ENCODE measurements around the gene DOK7.

Gene DOK7

GRCh38 chr4:3417448-3417847 lies 45.7 kb upstream of the DOK7 start:
- TF ChIP-seq CTCF (conservative IDR thresholded peaks at IDR 0.05) = no peak
- no peak for TF ChIP-seq ZFX (IDR thresholded peaks at IDR 0.05)

GRCh38 chr4:3418029-3418762 lies 44.9 kb upstream of the DOK7 start:
- H3K27ac ChIP-seq = no peak overlapping the region
- TF ChIP-seq CTCF (conservative IDR thresholded peaks at IDR 0.05) (no peak), ZFX (IDR thresholded peaks at IDR 0.05) (no peak)

More at GRCh38 chr4:3417448-3417847, 45.7 kb upstream of the DOK7 start:
- H3K27ac ChIP-seq = no peak overlapping the region

- no peak for TF ChIP-seq ZFX (IDR thresholded peaks at IDR 0.05)
- TF ChIP-seq CTCF (conservative IDR thresholded peaks at IDR 0.05) = no peak
Measured at GRCh38 chr4:3419836-3420605, 43.1 kb upstream of the DOK7 start.

GRCh38 chr4:3420606-3420955 lies 42.5 kb upstream of the DOK7 start:
- TF ChIP-seq CTCF (conservative IDR thresholded peaks at IDR 0.05) (no peak), ZFX (IDR thresholded peaks at IDR 0.05) (no peak)
- no peak overlapping the region for H3K27ac ChIP-seq

More at GRCh38 chr4:3419836-3420605, 43.1 kb upstream of the DOK7 start:
- no peak overlapping the region for H3K27ac ChIP-seq

GRCh38 chr4:3420956-3421355 lies 42.1 kb upstream of the DOK7 start:
- H3K27ac ChIP-seq = no peak overlapping the region
- TF ChIP-seq ZFX (IDR thresholded peaks at IDR 0.05) = no peak
- no peak for TF ChIP-seq CTCF (conservative IDR thresholded peaks at IDR 0.05)

GRCh38 chr4:3421470-3421869 lies 41.6 kb upstream of the DOK7 start:
- TF ChIP-seq CTCF (conservative IDR thresholded peaks at IDR 0.05) (no peak), ZFX (IDR thresholded peaks at IDR 0.05) (no peak)
- H3K27ac ChIP-seq = no peak overlapping the region

- TF ChIP-seq CTCF (conservative IDR thresholded peaks at IDR 0.05) = no peak
- no peak for TF ChIP-seq ZFX (IDR thresholded peaks at IDR 0.05)
- no peak overlapping the region for H3K27ac ChIP-seq
Measured at GRCh38 chr4:3422241-3422801, 40.8 kb upstream of the DOK7 start.

Data from C4-2B (cell line).